Epidermal melanocyte (primary cell): Measurements from ENCODE around the gene PLIN4.
"Not testable (repeated sequence)": the region's sequence is repeated elsewhere in the genome, so short reads cannot be mapped to it uniquely, and the experiment has no call there.

ENCODE experiments used
- DNase-seq: peaks from one replicate; pipeline ENCODE4 v3.0.0; 2011; ENCODE audit warnings: low spot score; ENCODE audit not compliant: insufficient read length

The PLIN4 gene

DNA sequence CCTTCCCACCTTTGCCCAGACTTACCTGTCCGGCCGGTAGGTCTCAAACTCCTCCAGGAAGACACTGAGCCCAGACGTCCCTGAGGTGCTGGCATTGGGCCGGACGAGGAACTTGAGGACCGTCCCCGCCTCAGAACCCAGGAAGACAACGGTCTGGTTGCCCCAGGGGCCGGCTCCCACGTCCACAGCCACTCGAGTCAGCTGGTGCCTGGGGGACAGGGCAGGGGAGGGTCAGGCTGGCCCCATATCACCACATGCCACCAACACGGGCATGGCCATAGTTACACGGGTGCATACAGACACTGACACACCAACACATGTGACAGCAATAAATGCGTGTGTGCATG lies 29.9 kb upstream of the PLIN4 start:
- no peak for DNase-seq

GRCh38 chr19:4547303-4548237 lies 29.3 kb upstream of the PLIN4 start:
- DNase-seq: no peak

GRCh38 chr19:4543842-4544647 lies 25.8 kb upstream of the PLIN4 start:
- no peak for DNase-seq

- no peak for DNase-seq
These were observed 24.9 kb upstream of the PLIN4 start for GRCh38 chr19:4542896-4543841.

- DNase-seq: not testable (repeated sequence)
These were observed 23.5 kb upstream of the PLIN4 start for GRCh38 chr19:4541806-4542145.

DNA sequence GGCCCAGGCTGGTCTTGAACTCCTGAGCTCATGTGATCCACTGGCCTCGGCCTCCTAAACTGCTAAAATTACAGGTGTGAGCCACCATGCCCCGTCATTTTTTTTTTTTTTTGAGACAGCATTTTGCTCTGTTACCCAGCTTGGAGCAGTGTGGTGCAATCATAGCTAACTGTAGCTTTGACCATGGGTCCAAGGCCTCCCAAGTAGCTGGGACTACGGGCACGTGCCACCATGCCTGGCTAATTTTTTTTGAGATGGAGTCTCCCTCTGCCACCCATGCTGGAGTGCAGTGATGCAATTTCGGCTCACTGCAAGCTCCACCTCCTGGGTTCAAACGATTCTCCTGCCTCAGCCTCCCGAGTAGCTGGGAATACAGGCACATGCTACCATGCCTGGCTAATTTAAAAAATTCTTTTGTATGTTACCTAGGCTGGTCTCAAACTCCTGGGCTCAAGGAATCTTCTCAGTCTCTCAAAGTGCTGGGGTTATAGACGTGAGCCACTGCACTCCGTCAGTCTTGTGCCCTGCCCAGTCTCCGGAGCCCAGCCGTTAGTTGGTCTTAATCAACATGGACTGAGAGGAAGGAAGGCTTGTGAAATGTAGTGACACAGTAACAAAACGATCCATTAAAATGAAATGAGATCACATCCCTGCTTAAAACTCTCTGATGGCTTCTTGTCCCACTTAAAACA lies 23.0 kb upstream of the PLIN4 start:
- no peak for DNase-seq

- no peak for DNase-seq
These were observed 21.7 kb upstream of the PLIN4 start, which contains the start of gene LRG1 for GRCh38 chr19:4539693-4540581. Gene LRG1 (minus strand): TSS chr19:4540036. CDS start chr19:4540013, 23 bp downstream.

DNA sequence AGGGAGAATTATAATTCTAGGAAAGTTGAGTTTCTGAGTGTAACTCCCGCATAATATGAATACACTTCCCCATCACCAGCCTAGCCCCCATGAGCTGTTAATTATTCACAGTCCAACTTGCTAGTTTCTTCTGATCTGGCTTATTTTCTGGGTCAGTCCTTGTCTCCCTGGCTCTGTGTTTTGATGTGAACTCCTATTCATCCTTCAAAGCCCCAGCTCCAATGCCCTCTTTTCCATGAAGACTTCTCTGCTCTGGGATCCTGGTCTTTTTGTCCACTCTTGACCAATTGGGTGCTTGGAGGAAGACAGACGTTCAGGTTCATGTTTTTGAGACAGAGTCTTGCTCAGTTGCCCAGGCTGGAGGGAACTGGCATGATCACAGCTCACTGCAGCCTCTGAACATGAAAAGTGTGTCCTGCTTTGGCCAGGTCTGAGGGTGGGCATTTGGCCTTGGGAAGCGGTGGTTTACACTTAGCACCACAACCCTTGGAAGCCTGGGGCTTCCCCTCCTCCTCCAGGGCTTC lies 20.9 kb upstream of the PLIN4 start:
- DNase-seq: no peak

DNA sequence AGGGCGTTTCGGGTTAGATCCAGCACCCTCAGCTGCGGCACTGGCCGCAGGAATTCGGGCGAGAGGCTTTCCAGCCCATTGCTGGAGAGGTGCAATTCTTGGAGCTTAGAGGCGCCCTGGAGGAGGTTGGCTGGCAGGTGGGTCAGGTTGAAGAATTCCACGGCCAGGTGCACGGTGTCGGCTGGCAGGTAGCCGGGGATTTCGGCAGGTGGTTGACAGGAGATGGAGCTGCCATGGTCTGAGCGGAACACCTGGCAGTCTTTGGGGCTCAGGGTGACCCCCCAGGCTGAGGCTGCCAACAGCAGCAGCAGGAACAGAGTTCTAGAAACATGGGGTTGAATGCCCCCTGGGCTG lies 20.3 kb upstream of the PLIN4 start:
- DNase-seq: no peak

- no peak for DNase-seq
These were observed 19.8 kb upstream of the PLIN4 start for GRCh38 chr19:4537953-4538600.

DNA sequence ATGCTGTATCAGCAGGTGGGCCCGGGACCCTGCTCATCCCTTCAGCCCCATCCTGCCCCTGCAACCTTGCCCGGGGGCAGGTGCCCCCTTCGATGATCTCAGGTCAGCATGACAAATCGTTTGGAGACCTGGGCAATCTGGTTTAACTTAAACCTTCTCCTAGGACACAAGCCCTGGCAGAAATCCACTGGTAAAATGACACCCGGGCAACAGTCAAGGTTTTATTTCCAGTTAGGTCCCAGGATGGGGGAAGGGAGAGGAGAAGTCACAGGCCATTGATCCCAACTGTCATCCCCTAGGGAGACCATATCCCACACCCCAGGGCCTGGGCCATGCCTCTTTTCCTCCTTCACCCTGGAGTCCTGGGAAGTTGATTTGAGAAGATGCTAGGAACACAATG lies 18.5 kb upstream of the PLIN4 start:
- no peak for DNase-seq

- DNase-seq: no peak
These were observed 16.8 kb upstream of the PLIN4 start, which contains the start of gene PLIN5 for GRCh38 chr19:4534836-4535658. Gene PLIN5 (minus strand): TSS chr19:4535224. CDS start chr19:4534074, 1,150 bp downstream.

DNA sequence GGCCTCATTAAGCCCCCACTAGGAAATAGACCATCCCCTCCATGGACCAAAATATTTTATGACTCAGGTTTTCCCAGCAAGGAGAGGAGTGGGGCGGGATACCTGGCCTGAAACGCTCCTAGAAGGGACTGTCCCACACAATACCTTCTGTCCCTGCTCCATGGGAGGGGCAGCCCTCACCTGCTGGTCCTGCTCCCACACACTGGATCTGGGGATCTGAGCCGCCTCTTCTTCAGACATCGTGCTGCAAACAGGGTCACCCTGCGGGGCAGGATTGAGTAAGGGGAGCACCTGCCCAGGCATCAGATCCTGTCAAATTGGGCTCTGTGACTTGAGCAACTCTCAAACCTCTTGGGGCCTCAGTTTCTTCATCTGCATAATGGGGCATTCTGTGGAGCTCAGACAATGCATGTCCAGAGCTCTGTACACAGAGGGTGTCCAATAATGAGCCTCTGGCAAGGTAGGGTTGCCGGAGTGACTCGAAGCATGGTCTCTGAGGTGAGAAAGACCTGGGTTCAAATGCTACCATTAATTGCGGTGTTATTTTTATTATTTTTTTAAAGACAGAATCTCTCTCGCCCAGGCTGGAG lies 15.6 kb upstream of the PLIN4 start:
- no peak for DNase-seq

DNA sequence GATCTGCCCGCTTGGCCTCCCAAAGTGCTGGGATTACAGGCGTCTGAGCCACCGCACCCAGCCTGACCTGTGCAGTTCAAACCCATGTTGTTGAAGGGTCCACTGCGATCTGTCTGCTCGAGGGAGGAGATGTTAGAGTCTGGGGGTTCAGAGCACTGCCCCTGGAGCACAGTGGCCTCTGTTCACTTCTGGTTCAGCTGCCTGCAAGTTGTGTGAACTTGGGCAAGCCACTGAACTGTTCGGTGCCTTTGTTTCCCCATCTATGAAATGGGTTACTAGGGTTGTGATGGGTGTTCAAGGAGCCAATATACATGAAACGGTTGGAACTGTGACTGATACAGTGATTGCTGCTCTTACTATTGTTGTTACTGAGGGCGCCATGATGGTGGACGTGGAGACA lies 15.0 kb upstream of the PLIN4 start:
- DNase-seq: no peak

DNA sequence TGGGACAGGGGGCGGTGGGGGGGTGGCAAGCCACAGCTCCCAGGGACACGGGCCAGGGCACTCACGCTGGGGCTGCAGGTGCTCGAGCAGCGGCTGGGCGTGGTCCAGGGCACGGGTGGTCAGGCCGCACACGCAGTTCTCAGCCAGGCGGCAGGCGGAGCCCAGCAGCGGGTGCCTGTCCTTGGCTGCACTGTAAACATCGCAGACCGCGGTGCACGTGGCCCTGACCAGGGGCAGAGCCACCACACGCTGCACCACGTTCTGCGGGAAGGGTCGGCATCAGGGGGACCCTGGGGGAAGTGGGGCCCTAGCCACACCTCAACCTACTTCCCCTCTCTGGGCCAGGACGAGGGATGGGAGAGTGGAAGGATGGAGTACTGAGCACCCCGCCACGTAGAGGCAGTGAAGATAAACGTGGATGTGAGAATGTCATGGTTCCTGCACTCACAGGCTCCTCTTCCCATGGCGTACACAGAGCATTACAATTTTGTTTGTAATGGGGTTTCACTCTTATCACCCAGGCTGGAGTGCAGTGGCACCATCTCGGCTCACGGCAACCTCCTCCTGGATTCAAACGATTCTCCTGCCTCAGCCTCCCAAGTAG lies 13.4 kb upstream of the PLIN4 start:
- no peak for DNase-seq

DNA sequence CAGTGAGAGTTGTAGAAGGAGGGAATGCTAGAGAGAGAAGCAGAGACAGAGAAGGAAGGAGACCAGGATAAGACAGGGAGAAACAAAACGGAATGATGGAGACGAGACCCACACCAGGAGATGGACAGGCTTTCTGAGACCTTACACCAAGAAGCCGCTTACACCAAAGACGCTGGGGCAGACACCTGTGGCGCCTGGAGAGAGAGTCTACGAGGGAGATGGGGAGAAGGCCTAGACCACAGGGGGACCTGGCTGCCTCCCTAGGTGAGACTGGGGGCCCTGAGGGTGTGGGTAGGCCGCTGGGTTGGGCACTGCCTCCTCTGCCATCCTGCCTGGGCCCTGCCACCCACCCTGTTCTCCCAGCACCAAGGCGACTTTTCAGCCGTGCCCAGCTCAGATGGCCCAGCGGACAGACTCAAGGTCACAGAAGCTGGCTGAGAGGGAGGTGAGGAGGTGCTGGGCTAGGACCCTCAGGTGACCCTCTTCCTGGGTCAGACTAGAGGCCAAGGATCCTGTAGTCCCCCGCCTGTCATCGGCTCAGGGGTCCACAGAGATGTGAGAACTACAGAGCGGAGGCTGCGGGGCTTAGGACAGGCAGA lies 11.7 kb upstream of the PLIN4 start:
- DNase-seq: no peak

- DNase-seq: no peak
These were observed 10.6 kb upstream of the PLIN4 start for GRCh38 chr19:4528843-4529242.
